ENCODE measurements around the gene ANO10.
"Not testable (repeated sequence)": the region's sequence is repeated elsewhere in the genome, so short reads cannot be mapped to it uniquely, and the experiment has no call there.

Gene ANO10

GRCh38 chr3:43484926-43485488 is 136.8 kb downstream of the ANO10 start:
- Histone ChIP-seq H3K4me2 (ENCODE audit: insufficient read depth, low read length) (no peak overlapping the region), H4K20me1 (ENCODE audit: insufficient read depth, low read length) (no peaks in the 10 kb centered on the region), H3K27me3 (ENCODE audit: insufficient read depth, low read length, poor library complexity) (no peaks in the 10 kb centered on the region), H3K36me3 (ENCODE audit: insufficient read depth, low read length) (no peaks in the 10 kb centered on the region), H3K79me2 (ENCODE audit: insufficient read depth, low read length) (no peaks in the 10 kb centered on the region), H3K4me1 (ENCODE audit: insufficient read depth, low read length) (no peaks in the 10 kb centered on the region), H3K27ac (ENCODE audit: low read length) (no peak overlapping the region), H3K9me3 (ENCODE audit: insufficient read depth, low read length, severe bottlenecking) (no peaks in the 10 kb centered on the region), H3K4me3 (ENCODE audit: low read depth in 1 of 2, low read length in 2 of 2) (no peak overlapping the region), H3K9ac (ENCODE audit: low read depth, low read length) (no peak overlapping the region), H2AFZ (ENCODE audit: low read depth, low read length) (no peak overlapping the region)
- DNase-seq (no peak), ATAC-seq (ENCODE audit: insufficient read depth, low read depth) (no peak)
- TF ChIP-seq EZH2 (IDR thresholded peaks at IDR 0.05; ENCODE audit: borderline replicate concordance, low read depth, low read length, severe bottlenecking): no peak
- no peak for TF ChIP-seq CTCF (IDR thresholded peaks at IDR 0.05; ENCODE audit: borderline replicate concordance, extremely low read depth, low read length, poor library complexity, severe bottlenecking)

- H3K4me3 ChIP-seq (ENCODE audit: low read depth in 1 of 2, low read length in 2 of 2): no peak overlapping the region
- DNase-seq (no peak), ATAC-seq (ENCODE audit: insufficient read depth, low read depth) (no peak)
- no peak for TF ChIP-seq CTCF (IDR thresholded peaks at IDR 0.05; ENCODE audit: borderline replicate concordance, extremely low read depth, low read length, poor library complexity, severe bottlenecking)
- no peak for TF ChIP-seq EZH2 (IDR thresholded peaks at IDR 0.05; ENCODE audit: borderline replicate concordance, low read depth, low read length, severe bottlenecking)
- H3K4me1 ChIP-seq (ENCODE audit: insufficient read depth, low read length): no peaks in the 10 kb centered on the region
- H3K9me3 ChIP-seq (ENCODE audit: insufficient read depth, low read length, severe bottlenecking): no peaks in the 10 kb centered on the region
- H4K20me1 ChIP-seq (ENCODE audit: insufficient read depth, low read length): no peaks in the 10 kb centered on the region
- H3K27ac ChIP-seq (ENCODE audit: low read length): no peak overlapping the region
- H3K4me2 ChIP-seq (ENCODE audit: insufficient read depth, low read length): no peak overlapping the region
- no peaks in the 10 kb centered on the region for H3K27me3 ChIP-seq (ENCODE audit: insufficient read depth, low read length, poor library complexity)
- H3K79me2 ChIP-seq (ENCODE audit: insufficient read depth, low read length): no peaks in the 10 kb centered on the region
- H3K9ac ChIP-seq (ENCODE audit: low read depth, low read length): no peak overlapping the region
- H3K36me3 ChIP-seq (ENCODE audit: insufficient read depth, low read length): no peaks in the 10 kb centered on the region
- H2AFZ ChIP-seq (ENCODE audit: low read depth, low read length): no peak overlapping the region
Measured at GRCh38 chr3:43481375-43481774, 140.4 kb downstream of the ANO10 start.

- not testable (repeated sequence) for H3K27ac ChIP-seq (ENCODE audit: low read length); DNase-seq; H2AFZ ChIP-seq (ENCODE audit: low read depth, low read length); H4K20me1 ChIP-seq (ENCODE audit: insufficient read depth, low read length); H3K9ac ChIP-seq (ENCODE audit: low read depth, low read length); H3K36me3 ChIP-seq (ENCODE audit: insufficient read depth, low read length); H3K4me3 ChIP-seq (ENCODE audit: low read depth in 1 of 2, low read length in 2 of 2); ATAC-seq (ENCODE audit: insufficient read depth, low read depth); H3K4me1 ChIP-seq (ENCODE audit: insufficient read depth, low read length); H3K9me3 ChIP-seq (ENCODE audit: insufficient read depth, low read length, severe bottlenecking); H3K27me3 ChIP-seq (ENCODE audit: insufficient read depth, low read length, poor library complexity); H3K4me2 ChIP-seq (ENCODE audit: insufficient read depth, low read length); H3K79me2 ChIP-seq (ENCODE audit: insufficient read depth, low read length)
Measured at GRCh38 chr3:43478839-43479238, 143.0 kb downstream of the ANO10 start.

GRCh38 chr3:43478118-43478785 is 143.6 kb downstream of the ANO10 start:
- no peaks in the 10 kb centered on the region for H3K36me3 ChIP-seq (ENCODE audit: insufficient read depth, low read length)
- H3K27ac ChIP-seq (ENCODE audit: low read length): no peak overlapping the region
- no peak overlapping the region for H2AFZ ChIP-seq (ENCODE audit: low read depth, low read length)
- H3K79me2 ChIP-seq (ENCODE audit: insufficient read depth, low read length): no peaks in the 10 kb centered on the region
- DNase-seq (no peak), ATAC-seq (ENCODE audit: insufficient read depth, low read depth) (no peak)
- no peaks in the 10 kb centered on the region for H3K4me1 ChIP-seq (ENCODE audit: insufficient read depth, low read length)
- no peak overlapping the region for H3K4me2 ChIP-seq (ENCODE audit: insufficient read depth, low read length)
- H4K20me1 ChIP-seq (ENCODE audit: insufficient read depth, low read length): no peaks in the 10 kb centered on the region
- TF ChIP-seq CTCF (IDR thresholded peaks at IDR 0.05; ENCODE audit: borderline replicate concordance, extremely low read depth, low read length, poor library complexity, severe bottlenecking): no peak
- no peak for TF ChIP-seq EZH2 (IDR thresholded peaks at IDR 0.05; ENCODE audit: borderline replicate concordance, low read depth, low read length, severe bottlenecking)
- no peak overlapping the region for H3K4me3 ChIP-seq (ENCODE audit: low read depth in 1 of 2, low read length in 2 of 2)
- no peaks in the 10 kb centered on the region for H3K9me3 ChIP-seq (ENCODE audit: insufficient read depth, low read length, severe bottlenecking)
- H3K9ac ChIP-seq (ENCODE audit: low read depth, low read length): no peak overlapping the region
- H3K27me3 ChIP-seq (ENCODE audit: insufficient read depth, low read length, poor library complexity): peaks cover 2% of the 10 kb centered on the region

Data from DND-41 (cell line).